Ovary (tissue), 3 donors: ENCODE results near the gene MELK.

Experiments used
- EP300 ChIP-seq: sonication (generic); formaldehyde crosslinking; IDR thresholded peaks from one replicate; pipeline ENCODE4 v1.6.1; 2017; ENCODE audit warnings: antibody characterized with exemption
- POLR2A ChIP-seq: fragments of 450-650 bp; IDR thresholded peaks from one replicate; pipeline ENCODE4 v1.6.1; 2017; ENCODE audit warnings: antibody characterized with exemption, mild to moderate bottlenecking, moderate library complexity
- TF ChIP-seq, protein P1 (sequence below), 3 donors: fragments of 450-650 bp in 2 of 3; fragments of 200-600 bp in 1 of 3; IDR thresholded peaks; one replicate each; pipeline versions ENCODE4 v1.5.1 to v1.8.0; 2016 to 2022; ENCODE audit warnings: antibody characterized with exemption in 3 of 3, mild to moderate bottlenecking in 1 of 3
- donor health status: DM: no; HTN: no; CAD: no.

DNA sequence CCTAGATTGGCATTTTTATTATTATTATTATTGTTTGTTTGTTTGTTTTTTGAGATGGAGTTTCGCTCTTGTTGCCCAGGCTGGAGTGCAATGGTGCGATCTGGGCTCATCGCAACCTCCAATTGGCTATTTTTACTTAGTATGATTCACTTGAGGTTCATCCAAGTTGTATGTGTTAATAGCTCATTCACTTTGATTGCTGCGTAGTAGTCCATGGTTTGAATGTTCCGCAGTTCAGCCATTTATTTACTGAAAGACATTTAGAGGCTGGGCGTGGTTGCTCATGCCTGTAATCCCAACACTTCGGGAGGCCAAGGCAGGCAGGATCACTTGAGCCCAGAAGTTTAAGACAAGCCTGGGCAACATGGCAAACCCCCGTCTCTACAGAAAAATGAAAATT, 22.6 kb upstream of the MELK start:
- TF ChIP-seq, protein P1, sequence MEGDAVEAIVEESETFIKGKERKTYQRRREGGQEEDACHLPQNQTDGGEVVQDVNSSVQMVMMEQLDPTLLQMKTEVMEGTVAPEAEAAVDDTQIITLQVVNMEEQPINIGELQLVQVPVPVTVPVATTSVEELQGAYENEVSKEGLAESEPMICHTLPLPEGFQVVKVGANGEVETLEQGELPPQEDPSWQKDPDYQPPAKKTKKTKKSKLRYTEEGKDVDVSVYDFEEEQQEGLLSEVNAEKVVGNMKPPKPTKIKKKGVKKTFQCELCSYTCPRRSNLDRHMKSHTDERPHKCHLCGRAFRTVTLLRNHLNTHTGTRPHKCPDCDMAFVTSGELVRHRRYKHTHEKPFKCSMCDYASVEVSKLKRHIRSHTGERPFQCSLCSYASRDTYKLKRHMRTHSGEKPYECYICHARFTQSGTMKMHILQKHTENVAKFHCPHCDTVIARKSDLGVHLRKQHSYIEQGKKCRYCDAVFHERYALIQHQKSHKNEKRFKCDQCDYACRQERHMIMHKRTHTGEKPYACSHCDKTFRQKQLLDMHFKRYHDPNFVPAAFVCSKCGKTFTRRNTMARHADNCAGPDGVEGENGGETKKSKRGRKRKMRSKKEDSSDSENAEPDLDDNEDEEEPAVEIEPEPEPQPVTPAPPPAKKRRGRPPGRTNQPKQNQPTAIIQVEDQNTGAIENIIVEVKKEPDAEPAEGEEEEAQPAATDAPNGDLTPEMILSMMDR (IDR thresholded peaks at IDR 0.05), result no peak
- TF ChIP-seq EP300 (no peak), POLR2A (no peak)
